Measurements from ENCODE around the gene MRPS23.

The MRPS23 gene

DNA sequence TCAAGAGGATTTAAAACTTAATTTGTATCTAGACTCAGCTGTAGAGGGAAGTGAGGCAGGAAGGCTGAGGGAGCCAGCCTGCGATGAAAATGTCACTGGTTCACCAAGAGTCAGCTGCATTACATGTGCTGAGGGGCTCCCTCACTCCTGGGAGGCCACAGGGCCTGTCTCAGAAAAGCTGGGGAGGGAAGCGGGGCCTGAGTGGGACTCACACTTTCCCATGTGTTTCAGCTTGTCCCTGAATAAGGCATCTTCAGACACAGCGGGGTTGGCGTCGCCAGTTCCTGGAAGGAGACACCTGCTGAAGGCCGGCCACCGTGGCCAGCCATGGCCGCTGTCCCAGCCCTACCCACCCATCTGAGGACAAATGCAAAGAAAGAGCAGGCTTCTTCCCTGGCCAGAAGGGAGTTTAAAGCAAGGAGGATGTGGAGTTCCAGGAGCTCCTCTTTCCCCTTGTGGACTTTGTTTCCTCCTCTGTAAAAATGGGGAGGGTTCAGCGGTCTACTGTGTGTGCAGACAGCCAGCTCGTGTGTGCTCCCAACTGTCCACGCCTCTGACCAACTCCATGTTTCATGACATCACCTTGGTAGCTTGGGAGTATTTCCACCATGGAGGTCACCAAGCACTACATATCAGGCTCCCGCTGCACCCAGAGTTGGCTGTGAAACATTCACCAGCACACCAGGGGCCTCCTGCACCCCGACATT is 19.2 kb upstream of the MRPS23 start:
- Mint-ChIP-seq H3K36me3 (ENCODE audit: low read depth) (peaks cover 38% of the 10 kb centered on the region), H3K27ac (peak overlapping the region; percentile 54 to 67 (median 59)), H3K4me3 (peak overlapping the region in 1 of 3 experiments; percentile 9), H3K9me3 (no peaks in the 10 kb centered on the region), H3K4me1 (peaks cover 56% of the 10 kb centered on the region), H3K27me3 (ENCODE audit: low read depth) (peaks cover 6% of the 10 kb centered on the region)
- TF ChIP-seq CTCF (IDR thresholded peaks at IDR 0.05; ENCODE audit: unreplicated experiment in 3 of 3) = no peak

DNA sequence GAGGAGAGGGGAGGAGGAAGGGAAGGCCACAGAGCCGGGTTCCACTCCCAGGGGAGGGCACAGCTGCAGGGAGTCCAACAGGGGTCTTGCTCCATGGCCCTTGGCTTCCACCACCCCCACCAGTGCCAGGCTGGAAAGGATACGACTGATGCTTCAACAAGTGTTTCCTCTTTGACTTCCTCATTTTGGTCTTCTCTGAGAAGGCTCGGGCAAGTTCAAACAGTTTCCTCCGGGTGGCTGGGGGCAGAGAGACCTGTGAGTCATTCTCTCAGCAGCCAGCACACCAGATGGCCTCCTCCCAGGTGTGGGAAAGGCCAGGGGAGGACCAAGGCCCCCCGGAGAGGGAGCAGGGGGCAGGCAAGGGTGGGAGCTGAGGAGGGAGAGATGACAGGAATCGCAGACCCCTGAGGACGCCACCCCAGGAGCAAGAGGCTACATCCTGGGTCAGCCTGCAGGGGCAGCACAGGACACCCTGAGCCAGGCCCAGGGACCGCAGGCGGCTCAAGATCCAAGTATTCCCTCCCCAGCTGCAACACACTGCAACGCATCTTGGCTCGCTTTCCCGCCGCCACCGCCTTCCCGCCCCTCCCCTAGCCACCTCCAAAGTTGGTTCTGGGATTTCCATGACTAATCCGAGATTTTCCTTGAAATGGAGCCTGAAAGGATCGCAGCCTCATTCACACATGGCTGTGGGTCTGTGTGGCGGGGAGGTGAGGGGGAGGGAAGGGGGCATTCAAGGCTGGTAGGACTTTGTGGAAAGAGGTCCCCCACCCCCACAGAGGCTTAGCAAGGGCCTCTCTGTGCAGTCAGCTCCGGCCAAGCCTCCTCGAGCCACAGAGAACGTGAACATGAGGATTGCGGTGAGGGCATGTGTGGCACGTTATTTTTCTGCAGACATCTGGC is 18.4 kb upstream of the MRPS23 start:
- Mint-ChIP-seq H3K27me3 (ENCODE audit: low read depth) (peaks cover 6% of the 10 kb centered on the region), H3K9me3 (no peaks in the 10 kb centered on the region), H3K27ac (peak overlapping the region; percentile 59 to 68 (median 67)), H3K4me1 (peaks cover 53% of the 10 kb centered on the region), H3K4me3 (peak overlapping the region in 1 of 3 experiments; percentile 9), H3K36me3 (ENCODE audit: low read depth) (peaks cover 39% of the 10 kb centered on the region)
- TF ChIP-seq CTCF (IDR thresholded peaks at IDR 0.05; ENCODE audit: unreplicated experiment in 3 of 3) = peak in 2 of 3 experiments; percentile 16 to 36

- Mint-ChIP-seq H3K4me1 (peaks cover 54% of the 10 kb centered on the region), H3K27me3 (ENCODE audit: low read depth) (peaks cover 7% of the 10 kb centered on the region), H3K9me3 (no peaks in the 10 kb centered on the region), H3K27ac (no peak overlapping the region), H3K4me3 (no peak overlapping the region), H3K36me3 (ENCODE audit: low read depth) (peaks cover 39% of the 10 kb centered on the region)
- no peak for TF ChIP-seq CTCF (IDR thresholded peaks at IDR 0.05; ENCODE audit: unreplicated experiment in 3 of 3)
Observed at GRCh38 chr17:57867126-57867525, 17.3 kb upstream of the MRPS23 start.

GRCh38 chr17:57866723-57867122 is 16.9 kb upstream of the MRPS23 start:
- H3K9me3 Mint-ChIP-seq = no peaks in the 10 kb centered on the region
- H3K27me3 Mint-ChIP-seq (ENCODE audit: low read depth) = peaks cover 7% of the 10 kb centered on the region
- no peak overlapping the region for H3K4me3 Mint-ChIP-seq
- no peak for TF ChIP-seq CTCF (IDR thresholded peaks at IDR 0.05; ENCODE audit: unreplicated experiment in 3 of 3)
- H3K4me1 Mint-ChIP-seq = peaks cover 50% of the 10 kb centered on the region
- H3K27ac Mint-ChIP-seq = no peak overlapping the region
- peaks cover 35% of the 10 kb centered on the region for H3K36me3 Mint-ChIP-seq (ENCODE audit: low read depth)

GRCh38 chr17:57866319-57866718 is 16.5 kb upstream of the MRPS23 start:
- Mint-ChIP-seq H3K27me3 (ENCODE audit: low read depth) (peaks cover 7% of the 10 kb centered on the region), H3K9me3 (no peaks in the 10 kb centered on the region), H3K4me1 (peaks cover 48% of the 10 kb centered on the region), H3K27ac (no peak overlapping the region), H3K4me3 (no peak overlapping the region), H3K36me3 (ENCODE audit: low read depth) (peaks cover 34% of the 10 kb centered on the region)
- TF ChIP-seq CTCF (IDR thresholded peaks at IDR 0.05; ENCODE audit: unreplicated experiment in 3 of 3) = no peak
